GM10847 (cell line): ENCODE measurements around the gene HOXA4.

Experiments used
- POLR2A ChIP-seq: IDR thresholded peaks from 2 replicates; pipeline ENCODE4 v1.6.1; 2011; ENCODE audit not compliant: insufficient read length; ENCODE audit errors: extremely low read depth

Gene HOXA4

GRCh38 chr7:27154901-27155815, 24.6 kb upstream of the HOXA4 start:
- TF ChIP-seq POLR2A = no peak

DNA sequence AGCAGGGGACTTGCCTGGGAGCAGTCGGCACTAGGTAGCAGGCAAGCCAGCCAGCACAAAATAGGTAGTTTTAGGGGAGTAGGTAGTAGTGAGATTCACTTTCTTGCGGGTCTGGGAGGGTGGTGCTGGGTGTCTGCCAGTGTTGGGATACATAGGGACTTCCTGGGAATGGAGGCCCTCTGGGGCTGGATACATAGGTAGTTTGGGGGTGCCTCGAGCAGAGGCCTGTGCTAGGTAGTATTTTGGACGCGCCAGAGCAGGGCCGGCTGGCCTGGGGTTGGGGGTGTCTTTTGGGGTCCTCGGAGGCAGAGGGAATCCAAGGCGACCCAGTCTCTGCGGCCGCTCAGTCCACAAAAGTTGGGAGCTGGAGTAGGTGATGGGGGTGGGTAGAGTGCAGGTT, 23.8 kb upstream of the HOXA4 start:
- no peak for TF ChIP-seq POLR2A

DNA sequence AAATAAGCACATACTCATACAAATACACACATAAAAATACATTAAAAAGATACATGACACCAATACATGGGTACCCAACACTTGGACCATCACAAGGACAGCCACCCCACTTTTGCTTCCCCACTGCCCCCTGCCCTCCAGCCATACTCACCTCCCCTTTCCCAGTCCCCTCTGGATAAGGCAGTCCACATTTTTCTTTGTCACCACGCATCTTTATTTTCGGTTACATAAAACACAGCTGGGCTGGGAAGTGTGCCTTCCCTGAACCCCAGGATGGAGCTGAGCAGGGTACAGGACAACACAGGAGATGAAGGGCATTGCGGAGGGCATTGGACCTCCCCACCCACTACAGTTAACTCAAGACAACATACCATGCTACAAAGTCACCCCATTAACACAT, 23.0 kb upstream of the HOXA4 start:
- no peak for TF ChIP-seq POLR2A

DNA sequence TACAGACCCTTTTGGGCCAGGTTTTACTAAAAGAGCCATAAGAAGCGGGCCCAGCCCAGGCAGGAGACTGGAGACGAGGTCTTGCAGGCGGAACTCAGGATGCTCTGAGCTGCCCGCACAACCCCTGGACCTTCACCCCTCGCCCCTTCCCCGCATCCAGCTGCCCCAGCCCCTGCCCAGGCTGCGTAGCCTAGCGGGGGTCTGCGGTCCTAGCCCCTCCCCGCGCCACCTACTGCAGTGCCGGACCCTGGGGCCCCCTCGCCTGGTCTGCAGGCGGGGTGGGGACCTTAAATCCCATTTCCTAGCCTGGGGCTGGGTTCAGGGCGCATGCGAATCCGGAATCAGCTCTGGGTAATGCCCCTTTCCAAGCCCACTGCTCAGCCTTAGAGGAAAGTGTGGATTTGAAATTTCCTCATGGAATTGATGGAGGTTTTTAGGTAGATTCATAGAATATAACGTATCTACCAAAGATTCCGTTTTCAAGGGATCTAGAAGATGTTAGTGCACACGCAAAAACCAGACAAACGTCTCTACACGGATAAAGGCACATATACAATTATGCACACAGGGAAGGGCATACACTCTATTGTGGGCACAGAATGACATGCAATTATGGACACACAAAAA, 22.4 kb upstream of the HOXA4 start:
- no peak for TF ChIP-seq POLR2A

GRCh38 chr7:27151931-27152815, 21.6 kb upstream of the HOXA4 start, which contains the start of gene HOXA3:
HOXA3 (minus strand) TSS chr7:27152583; CDS start chr7:27110640, 41,943 bp downstream.
- TF ChIP-seq POLR2A = no peak

DNA sequence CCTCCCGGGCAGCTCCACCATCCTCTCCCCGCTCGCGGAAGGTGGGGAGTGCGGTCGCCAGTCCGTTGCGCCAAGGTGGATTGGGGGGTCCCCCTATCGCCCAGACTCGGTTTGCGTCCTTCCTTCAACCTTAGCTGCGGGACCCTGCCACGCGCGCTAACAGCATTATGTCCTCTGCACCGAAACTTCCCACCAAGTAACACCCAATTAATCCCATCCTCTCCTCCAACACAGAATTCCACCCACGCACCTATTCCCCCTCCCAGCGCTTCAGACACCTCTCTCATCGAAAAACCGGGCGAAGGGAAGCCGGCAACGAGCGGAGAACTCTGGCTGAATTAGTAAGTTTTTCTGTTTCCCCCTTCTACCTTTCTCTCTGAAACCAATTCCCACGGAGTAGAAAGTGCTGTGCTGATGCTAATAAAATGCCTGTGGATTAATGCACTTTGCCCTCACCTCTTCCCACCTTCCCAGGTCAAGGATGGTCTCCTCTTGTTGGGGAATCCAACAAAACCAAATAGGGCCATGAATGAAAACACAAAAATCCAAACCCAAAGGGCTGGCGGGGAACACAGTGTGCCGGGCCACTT, 20.9 kb upstream of the HOXA4 start:
- no peak for TF ChIP-seq POLR2A

GRCh38 chr7:27150568-27151340, 20.2 kb upstream of the HOXA4 start:
- TF ChIP-seq POLR2A = no peak

DNA sequence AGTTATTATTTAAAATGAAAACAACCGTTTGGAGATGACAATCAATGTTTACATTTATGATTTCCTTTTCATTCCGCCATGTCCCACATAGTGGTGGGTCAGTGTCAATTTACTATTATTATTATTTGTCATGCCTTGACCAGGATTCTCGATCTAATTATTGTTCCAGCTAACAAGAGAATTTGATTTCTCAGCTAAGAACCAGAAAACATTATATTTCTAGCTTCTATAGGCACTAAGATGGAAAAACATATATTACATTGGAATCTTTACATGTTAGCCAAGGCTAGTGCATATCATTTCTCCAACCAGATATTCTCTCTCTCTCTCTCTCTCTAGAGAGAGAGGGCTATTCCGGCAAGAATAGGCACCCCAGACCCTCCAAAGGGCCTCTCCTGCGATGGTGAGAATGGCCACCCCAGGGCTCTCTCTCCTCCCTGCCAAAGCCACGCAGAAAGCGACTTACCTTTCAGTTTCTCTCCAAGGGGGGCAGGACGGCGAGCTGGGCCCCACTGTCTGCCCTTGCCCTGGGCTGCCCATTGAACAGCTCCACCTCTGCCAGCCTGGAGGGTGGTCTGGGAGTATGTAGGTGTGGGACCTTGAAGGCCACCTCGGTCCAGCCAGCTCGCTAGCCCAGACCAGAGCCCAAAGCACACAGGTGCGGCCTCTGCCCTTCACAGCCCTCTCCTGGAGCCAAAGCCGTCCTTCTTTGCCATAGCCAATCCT, 19.4 kb upstream of the HOXA4 start:
- no peak for TF ChIP-seq POLR2A

- no peak for TF ChIP-seq POLR2A
Measured at GRCh38 chr7:27148756-27149641, 18.4 kb upstream of the HOXA4 start.

DNA sequence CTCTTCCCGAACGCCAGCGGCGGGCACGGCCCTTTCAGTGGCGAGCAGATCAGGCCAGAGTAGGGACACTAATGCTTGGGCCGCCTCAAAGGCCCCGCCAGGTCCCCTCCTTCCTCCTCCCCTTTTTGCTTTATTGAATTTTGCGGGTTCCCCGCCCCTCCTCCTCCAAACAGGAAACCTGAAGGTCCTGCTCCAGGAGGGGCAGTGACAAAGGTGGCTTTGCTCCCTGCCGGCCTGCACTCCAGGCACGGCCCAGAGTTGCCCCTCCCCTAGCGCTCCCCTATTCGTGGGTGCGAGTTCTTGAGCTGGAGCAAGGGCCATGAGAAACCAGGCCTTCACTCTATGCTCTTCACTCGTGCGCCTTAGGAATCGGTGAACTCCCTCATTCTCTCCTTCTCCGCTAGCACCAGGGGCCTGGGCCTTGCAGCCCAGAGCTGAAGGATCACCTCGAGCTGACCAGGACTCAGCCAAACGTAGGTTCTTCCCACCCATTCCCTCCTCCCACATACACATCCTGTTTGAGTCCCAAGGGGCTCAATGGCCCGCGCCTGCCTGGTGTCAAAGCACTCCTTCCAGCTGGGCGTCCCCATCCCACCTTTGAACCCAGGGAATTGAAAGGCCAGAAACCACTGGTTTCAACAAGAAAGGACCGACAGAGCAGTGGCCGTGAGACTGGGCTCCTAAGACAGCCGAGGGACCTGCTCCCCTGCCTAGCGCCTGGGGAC, 17.6 kb upstream of the HOXA4 start:
- no peak for TF ChIP-seq POLR2A

GRCh38 chr7:27147199-27148030, 16.9 kb upstream of the HOXA4 start, which contains the start of gene HOXA6:
HOXA6 (minus strand) TSS chr7:27147774; CDS start chr7:27147749, 25 bp downstream.
- TF ChIP-seq POLR2A = no peak
